HepG2 (cell line): ENCODE results near the gene YBX2. TPM values are rescaled to one million over a fixed set of nuclear protein-coding genes. Genes with fewer than 3 reads are reported as not detected.

Experiments
- CBX5 ChIP-seq: sonication (generic); formaldehyde crosslinking; IDR thresholded peaks from 2 replicates; pipeline ENCODE4 v1.4.0; 2020; ENCODE audit warnings: missing genetic modification reagents, borderline replicate concordance
- CEBPG ChIP-seq: IDR thresholded peaks from 2 replicates; pipeline ENCODE4 v1.6.1; 2016
- FOXC1 ChIP-seq: sonication (generic); formaldehyde crosslinking; IDR thresholded peaks from 2 replicates; pipeline ENCODE4 v1.8.0; 2022; ENCODE audit warnings: mild to moderate bottlenecking, missing genetic modification reagents, borderline replicate concordance
- FOXK1 ChIP-seq: sonication (generic); formaldehyde crosslinking; IDR thresholded peaks from 2 replicates; pipeline ENCODE4 v1.4.0; 2020; ENCODE audit warnings: low read depth, missing genetic modification reagents, borderline replicate concordance
- JDP2 ChIP-seq: sonication (generic); formaldehyde crosslinking; IDR thresholded peaks from 2 replicates; pipeline ENCODE4 v1.8.1; 2022; ENCODE audit warnings: missing genetic modification reagents, borderline replicate concordance
- KDM1A ChIP-seq: IDR thresholded peaks from 2 replicates; pipeline ENCODE4 v1.6.1; 2016; ENCODE audit warnings: missing compliant biosample characterization
- KDM2A ChIP-seq: sonication (generic); formaldehyde crosslinking; IDR thresholded peaks from 2 replicates; pipeline ENCODE4 v1.4.0; 2020; ENCODE audit warnings: low read depth, missing genetic modification reagents, borderline replicate concordance
- NR2F2 ChIP-seq: IDR thresholded peaks from 2 replicates; pipeline ENCODE4 v1.6.1; 2012; ENCODE audit warnings: low read depth, inconsistent platforms, borderline replicate concordance
- NR3C1 ChIP-seq: sonication (generic); formaldehyde crosslinking; IDR thresholded peaks from 2 replicates; pipeline ENCODE4 v1.4.0; 2020; ENCODE audit warnings: missing genetic modification reagents
- POLR2AphosphoS5 ChIP-seq: IDR thresholded peaks from 2 replicates; pipeline ENCODE4 v1.6.1; 2012; ENCODE audit warnings: low read depth, low read length
- RXRA ChIP-seq: sonication (generic); formaldehyde crosslinking; IDR thresholded peaks from 2 replicates; pipeline ENCODE4 v1.5.1; 2020; ENCODE audit warnings: missing genetic modification reagents
- SALL1 ChIP-seq: sonication (generic); formaldehyde crosslinking; IDR thresholded peaks from 2 replicates; pipeline ENCODE4 v1.8.0; 2022; ENCODE audit warnings: mild to moderate bottlenecking, missing genetic modification reagents
- SMAD1 ChIP-seq: sonication (generic); formaldehyde crosslinking; IDR thresholded peaks from 2 replicates; pipeline ENCODE4 v1.4.0; 2020; ENCODE audit warnings: missing genetic modification reagents, low read depth, mild to moderate bottlenecking, borderline replicate concordance
- SOX6 ChIP-seq, 2 experiments: fragments of 450-650 bp in 1 of 2; sonication (generic) in 1 of 2; formaldehyde crosslinking in 1 of 2; IDR thresholded peaks; 2 replicates each; pipeline versions ENCODE4 v1.4.0 to v1.6.1; 2017 to 2020; ENCODE audit warnings: antibody characterized with exemption in 1 of 2, mild to moderate bottlenecking in 1 of 2, missing genetic modification reagents in 1 of 2
- TBX3 ChIP-seq: fragments of 450-650 bp; IDR thresholded peaks from 2 replicates; pipeline ENCODE4 v1.6.1; 2017; ENCODE audit warnings: antibody characterized with exemption, mild to moderate bottlenecking, inconsistent platforms, borderline replicate concordance
- TEAD3 ChIP-seq: optimal IDR thresholded peaks from 2 replicates; pipeline ENCODE3; 2016; ENCODE audit warnings: borderline replicate concordance
- ZBTB42 ChIP-seq: sonication (generic); formaldehyde crosslinking; IDR thresholded peaks from 2 replicates; pipeline ENCODE4 v1.5.0; 2020; ENCODE audit warnings: mild to moderate bottlenecking, missing genetic modification reagents
- ZFP37 ChIP-seq: sonication (generic); formaldehyde crosslinking; IDR thresholded peaks from 2 replicates; pipeline ENCODE4 v1.4.0; 2020; ENCODE audit warnings: missing genetic modification reagents, borderline replicate concordance
- ZNF138 ChIP-seq: sonication (generic); formaldehyde crosslinking; IDR thresholded peaks from 2 replicates; pipeline ENCODE4 v1.5.0; 2020; ENCODE audit warnings: mild to moderate bottlenecking, low read depth, missing genetic modification reagents
- polyA plus RNA-seq, 8 experiments: library from polyadenylated mRNA; depleted of rRNA in 3 of 8; stranded (reverse) in 7 of 8; unstranded in 1 of 8; fragments of >200 nt; fragmentation: Illumina TruSeq in 4 of 8; extraction: Trizol in 4 of 8; gene quantifications; 2 replicates each; pipeline versions ENCODE4 v1.2.1 to v1.2.3, GENCODE V29; 2011 to 2016; ENCODE audit warnings: low read depth in 4 of 8, missing spikeins in 1 of 8, mixed read lengths in 1 of 8; ENCODE audit not compliant: insufficient read depth in 1 of 8
- total RNA-seq, 5 experiments: library from RNA; depleted of rRNA; stranded (reverse); fragments of >200 nt; fragmentation: Illumina TruSeq; extraction: Trizol; gene quantifications; 2 replicates each; pipeline ENCODE4 v1.2.3, GENCODE V29; 2016; ENCODE audit warnings: low read depth in 1 of 5
- TF ChIP-seq, protein P1 (sequence below): sonication (generic); formaldehyde crosslinking; IDR thresholded peaks from 2 replicates; pipeline ENCODE4 v1.4.0; 2020; ENCODE audit warnings: mild to moderate bottlenecking, missing genetic modification reagents
- TF ChIP-seq, protein P2 (sequence below), 2 experiments: IDR thresholded peaks; 2 replicates each; pipeline ENCODE4 v1.6.1; 2011 to 2012; ENCODE audit warnings: low read length in 2 of 2, borderline replicate concordance in 1 of 2, low read depth in 1 of 2, mild to moderate bottlenecking in 1 of 2, moderate library complexity in 1 of 2
- TF ChIP-seq, protein P3 (sequence below): sonication (generic); formaldehyde crosslinking; IDR thresholded peaks from 2 replicates; pipeline ENCODE4 v1.4.0; 2020; ENCODE audit warnings: missing genetic modification reagents

Gene YBX2
- total and polyA plus RNA-seq, 2 of the 13 experiments (the other 11 are each of a cell fraction or from before 2014, with no cell fraction given): 0.12 to 0.22 TPM

DNA sequence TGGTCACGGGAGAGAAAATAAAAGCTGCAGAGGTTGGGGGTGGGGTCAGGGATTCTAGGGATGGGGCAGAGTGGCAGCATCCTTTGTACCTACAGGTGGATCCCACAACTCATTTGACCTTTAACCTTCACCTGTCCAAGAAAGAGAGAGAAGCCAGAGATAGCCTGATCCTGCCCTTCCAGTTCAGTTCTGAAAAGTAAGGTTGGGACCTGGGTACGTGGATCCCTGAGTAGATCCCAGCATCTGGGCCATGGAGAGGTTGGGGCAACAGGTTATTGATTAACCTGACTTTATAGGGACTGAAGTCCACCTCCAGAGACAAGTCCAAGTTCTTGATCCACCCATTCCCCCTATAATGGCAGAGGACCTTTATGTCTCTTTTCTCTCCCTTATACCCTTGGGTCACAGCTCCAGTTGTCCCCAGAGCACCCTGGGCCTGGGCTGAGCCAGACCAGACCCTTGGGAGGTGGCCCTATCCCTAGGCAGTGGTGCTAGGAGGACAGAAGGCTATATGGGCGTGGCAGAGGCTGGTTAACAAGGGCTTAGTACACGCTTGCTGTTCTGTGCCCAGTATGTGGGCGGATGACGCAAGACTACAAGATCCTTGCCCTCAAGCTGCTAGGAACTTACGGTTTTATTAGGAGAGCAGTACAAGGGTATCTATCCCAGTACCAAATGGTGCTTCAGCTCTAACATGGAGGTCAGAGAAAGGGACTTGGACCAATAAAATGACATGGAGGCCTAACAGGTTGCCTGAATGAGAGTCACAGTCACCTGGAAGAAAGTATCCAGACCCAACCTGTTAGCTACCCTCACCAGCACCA, 35.5 kb downstream of the YBX2 start (continued):
- TF ChIP-seq JDP2 (CRISPR knock-in tag): no peak
- TF ChIP-seq NR2F2: peak; percentile 45; the same call in 1 of the 2 replicates
- TF ChIP-seq FOXC1 (CRISPR knock-in tag): 0 out of 2 replicates have a peak, but pooled peaks have one; percentile 42
- no peak for TF ChIP-seq ZFP37
- TF ChIP-seq CBX5 (CRISPR knock-in tag): peak; percentile 48; the same call in 1 of the 2 replicates
- no peak for TF ChIP-seq ZBTB42 (CRISPR knock-in tag)
- TF ChIP-seq KDM1A (CRISPR knock-in tag): no peak
- no peak for TF ChIP-seq ZNF138 (CRISPR knock-in tag)
- no peak for TF ChIP-seq TBX3
- peak; percentile 24 for TF ChIP-seq TEAD3 (CRISPR knock-in tag)
- TF ChIP-seq CEBPG (CRISPR knock-in tag): peak; percentile 98
- TF ChIP-seq NR3C1 (CRISPR knock-in tag): no peak
- TF ChIP-seq FOXK1 (CRISPR knock-in tag): peak; percentile 12; the same call in 1 of the 2 replicates
- TF ChIP-seq SALL1 (CRISPR knock-in tag): peak; percentile 78
- TF ChIP-seq, protein P1, sequence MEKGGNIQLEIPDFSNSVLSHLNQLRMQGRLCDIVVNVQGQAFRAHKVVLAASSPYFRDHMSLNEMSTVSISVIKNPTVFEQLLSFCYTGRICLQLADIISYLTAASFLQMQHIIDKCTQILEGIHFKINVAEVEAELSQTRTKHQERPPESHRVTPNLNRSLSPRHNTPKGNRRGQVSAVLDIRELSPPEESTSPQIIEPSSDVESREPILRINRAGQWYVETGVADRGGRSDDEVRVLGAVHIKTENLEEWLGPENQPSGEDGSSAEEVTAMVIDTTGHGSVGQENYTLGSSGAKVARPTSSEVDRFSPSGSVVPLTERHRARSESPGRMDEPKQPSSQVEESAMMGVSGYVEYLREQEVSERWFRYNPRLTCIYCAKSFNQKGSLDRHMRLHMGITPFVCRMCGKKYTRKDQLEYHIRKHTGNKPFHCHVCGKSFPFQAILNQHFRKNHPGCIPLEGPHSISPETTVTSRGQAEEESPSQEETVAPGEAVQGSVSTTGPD (CRISPR knock-in tag): no peak
- peak; percentile 76 for TF ChIP-seq RXRA (CRISPR knock-in tag)
- TF ChIP-seq SMAD1: 0 out of 2 replicates have a peak, but pooled peaks have one; percentile 13
- TF ChIP-seq KDM2A (CRISPR knock-in tag): peak; percentile 52; the same call in 1 of the 2 replicates
- TF ChIP-seq, protein P2, sequence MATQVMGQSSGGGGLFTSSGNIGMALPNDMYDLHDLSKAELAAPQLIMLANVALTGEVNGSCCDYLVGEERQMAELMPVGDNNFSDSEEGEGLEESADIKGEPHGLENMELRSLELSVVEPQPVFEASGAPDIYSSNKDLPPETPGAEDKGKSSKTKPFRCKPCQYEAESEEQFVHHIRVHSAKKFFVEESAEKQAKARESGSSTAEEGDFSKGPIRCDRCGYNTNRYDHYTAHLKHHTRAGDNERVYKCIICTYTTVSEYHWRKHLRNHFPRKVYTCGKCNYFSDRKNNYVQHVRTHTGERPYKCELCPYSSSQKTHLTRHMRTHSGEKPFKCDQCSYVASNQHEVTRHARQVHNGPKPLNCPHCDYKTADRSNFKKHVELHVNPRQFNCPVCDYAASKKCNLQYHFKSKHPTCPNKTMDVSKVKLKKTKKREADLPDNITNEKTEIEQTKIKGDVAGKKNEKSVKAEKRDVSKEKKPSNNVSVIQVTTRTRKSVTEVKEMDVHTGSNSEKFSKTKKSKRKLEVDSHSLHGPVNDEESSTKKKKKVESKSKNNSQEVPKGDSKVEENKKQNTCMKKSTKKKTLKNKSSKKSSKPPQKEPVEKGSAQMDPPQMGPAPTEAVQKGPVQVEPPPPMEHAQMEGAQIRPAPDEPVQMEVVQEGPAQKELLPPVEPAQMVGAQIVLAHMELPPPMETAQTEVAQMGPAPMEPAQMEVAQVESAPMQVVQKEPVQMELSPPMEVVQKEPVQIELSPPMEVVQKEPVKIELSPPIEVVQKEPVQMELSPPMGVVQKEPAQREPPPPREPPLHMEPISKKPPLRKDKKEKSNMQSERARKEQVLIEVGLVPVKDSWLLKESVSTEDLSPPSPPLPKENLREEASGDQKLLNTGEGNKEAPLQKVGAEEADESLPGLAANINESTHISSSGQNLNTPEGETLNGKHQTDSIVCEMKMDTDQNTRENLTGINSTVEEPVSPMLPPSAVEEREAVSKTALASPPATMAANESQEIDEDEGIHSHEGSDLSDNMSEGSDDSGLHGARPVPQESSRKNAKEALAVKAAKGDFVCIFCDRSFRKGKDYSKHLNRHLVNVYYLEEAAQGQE (IDR thresholded peaks at IDR 0.05; ENCODE audit: borderline replicate concordance in 1 of 2, low read depth in 1 of 2, low read length in 2 of 2): 0 out of 4 replicates have a peak, but pooled peaks of 1 of the 2 experiments have one; percentile 4
- TF ChIP-seq, protein P3, sequence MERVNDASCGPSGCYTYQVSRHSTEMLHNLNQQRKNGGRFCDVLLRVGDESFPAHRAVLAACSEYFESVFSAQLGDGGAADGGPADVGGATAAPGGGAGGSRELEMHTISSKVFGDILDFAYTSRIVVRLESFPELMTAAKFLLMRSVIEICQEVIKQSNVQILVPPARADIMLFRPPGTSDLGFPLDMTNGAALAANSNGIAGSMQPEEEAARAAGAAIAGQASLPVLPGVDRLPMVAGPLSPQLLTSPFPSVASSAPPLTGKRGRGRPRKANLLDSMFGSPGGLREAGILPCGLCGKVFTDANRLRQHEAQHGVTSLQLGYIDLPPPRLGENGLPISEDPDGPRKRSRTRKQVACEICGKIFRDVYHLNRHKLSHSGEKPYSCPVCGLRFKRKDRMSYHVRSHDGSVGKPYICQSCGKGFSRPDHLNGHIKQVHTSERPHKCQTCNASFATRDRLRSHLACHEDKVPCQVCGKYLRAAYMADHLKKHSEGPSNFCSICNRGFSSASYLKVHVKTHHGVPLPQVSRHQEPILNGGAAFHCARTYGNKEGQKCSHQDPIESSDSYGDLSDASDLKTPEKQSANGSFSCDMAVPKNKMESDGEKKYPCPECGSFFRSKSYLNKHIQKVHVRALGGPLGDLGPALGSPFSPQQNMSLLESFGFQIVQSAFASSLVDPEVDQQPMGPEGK (CRISPR knock-in tag): peak; percentile 57; the same call in 1 of the 2 replicates
- no peak for TF ChIP-seq SOX6 (IDR thresholded peaks at IDR 0.05)
- peak; percentile 93 for TF ChIP-seq SOX6 (CRISPR knock-in tag; IDR thresholded peaks at IDR 0.05)
- TF ChIP-seq POLR2AphosphoS5: peak; percentile 48; the same call in 1 of the 2 replicates
